NCI-H345 treated with DMSO at 0.1 percent for 48 hours (cell line): Measurements from ENCODE around the gene SHC2.
A peak's percentile ranks its signal among the peaks of the same experiment; 100 is the strongest.

Source experiments
- DNase-seq: peaks from one replicate; lab custom pipeline; 2025; ENCODE audit not compliant: unreplicated experiment; lab: John Stamatoyannopoulos, UW

Gene SHC2, protein sequence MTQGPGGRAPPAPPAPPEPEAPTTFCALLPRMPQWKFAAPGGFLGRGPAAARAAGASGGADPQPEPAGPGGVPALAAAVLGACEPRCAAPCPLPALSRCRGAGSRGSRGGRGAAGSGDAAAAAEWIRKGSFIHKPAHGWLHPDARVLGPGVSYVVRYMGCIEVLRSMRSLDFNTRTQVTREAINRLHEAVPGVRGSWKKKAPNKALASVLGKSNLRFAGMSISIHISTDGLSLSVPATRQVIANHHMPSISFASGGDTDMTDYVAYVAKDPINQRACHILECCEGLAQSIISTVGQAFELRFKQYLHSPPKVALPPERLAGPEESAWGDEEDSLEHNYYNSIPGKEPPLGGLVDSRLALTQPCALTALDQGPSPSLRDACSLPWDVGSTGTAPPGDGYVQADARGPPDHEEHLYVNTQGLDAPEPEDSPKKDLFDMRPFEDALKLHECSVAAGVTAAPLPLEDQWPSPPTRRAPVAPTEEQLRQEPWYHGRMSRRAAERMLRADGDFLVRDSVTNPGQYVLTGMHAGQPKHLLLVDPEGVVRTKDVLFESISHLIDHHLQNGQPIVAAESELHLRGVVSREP

DNA sequence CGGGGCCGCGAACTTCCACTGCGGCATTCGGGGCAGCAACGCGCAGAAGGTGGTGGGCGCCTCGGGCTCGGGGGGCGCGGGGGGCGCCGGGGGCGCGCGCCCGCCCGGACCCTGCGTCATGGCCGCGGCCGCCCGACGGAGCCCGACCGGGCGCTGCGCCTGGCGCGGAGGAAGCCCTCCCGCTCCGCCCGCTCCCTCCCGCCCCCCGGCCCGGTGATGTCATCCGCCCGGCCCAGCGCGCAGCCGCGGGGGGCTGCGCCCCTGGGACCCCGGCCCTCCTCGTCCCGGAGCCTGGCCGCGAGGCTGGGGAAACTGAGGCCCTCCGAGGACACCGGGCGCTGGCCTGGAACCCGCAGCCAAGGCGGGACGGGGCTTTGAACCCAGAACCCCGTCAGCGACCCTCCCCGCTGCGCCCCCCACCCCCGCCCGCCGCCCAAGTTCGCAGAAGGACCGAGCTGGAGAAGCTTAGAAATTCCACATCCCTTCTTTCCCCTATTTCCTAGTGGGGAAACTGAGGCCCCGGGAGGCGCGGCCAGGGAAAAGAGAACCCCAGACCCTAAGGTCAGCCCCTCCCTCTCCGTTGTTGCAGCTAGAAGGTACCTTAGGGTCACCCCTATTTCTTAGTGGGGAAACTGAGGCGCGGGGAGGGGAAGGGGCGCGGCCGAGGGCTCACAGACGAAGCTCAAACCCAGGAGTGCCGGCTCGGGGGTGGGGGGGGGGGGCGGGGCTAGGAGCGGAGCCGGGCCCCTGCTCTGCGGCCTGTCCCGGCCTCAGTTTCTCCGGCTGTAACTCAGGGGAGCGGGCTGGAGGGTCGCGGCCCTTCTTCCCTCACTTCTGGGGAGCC, at the start of gene SHC2:
SHC2 (minus strand) TSS at position 157 of the 844 bp plus-strand sequence; CDS start at position 120, 37 bp downstream.
- DNase-seq: no peak

DNA sequence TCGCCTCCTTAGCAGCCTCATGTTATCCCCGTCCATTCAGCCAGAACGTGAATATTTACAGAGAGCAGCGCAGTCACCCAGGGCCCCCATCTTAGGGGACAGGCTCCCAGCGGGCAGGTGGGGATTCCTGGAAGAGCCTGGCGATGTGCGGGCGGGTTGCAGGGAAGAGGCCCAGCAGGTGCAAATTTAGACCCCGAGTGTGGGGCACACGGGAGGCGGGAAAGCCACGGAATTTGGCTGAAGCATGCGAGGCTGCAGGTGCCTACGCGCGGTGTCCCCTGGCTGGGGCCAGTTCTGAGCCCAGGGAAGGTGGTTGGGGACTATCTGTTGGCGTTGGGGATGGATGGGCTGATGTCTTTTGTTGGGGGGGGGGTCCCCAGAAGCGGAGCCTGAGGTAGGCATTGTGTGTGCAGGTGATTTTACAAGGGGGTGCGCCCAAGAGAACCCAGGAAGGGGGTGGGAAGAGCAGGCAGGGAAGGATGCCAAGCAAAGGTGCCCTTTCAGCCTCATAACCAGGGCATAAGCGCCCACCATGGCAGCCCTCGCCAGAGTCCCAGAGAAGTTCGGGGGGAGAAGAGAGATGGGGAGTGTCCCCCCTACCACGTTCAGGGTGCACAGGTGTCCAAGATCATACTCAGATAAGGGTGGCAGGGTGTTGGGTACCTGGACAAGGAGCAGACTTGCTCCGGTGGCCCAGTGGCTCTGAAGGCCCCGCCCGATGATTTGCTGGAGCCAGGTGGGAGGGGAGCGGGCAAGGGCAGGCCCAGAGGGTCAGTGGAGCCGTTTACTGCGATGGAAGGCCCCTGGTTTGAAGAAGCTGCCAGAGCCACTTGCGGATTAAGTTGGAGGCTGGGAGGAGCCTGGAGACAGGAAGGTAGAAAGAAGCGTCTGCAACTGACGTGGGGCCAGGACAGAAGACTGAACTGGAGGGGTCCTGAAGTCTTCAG, 47.6 kb upstream of the SHC2 start:
- DNase-seq: no peak

DNA sequence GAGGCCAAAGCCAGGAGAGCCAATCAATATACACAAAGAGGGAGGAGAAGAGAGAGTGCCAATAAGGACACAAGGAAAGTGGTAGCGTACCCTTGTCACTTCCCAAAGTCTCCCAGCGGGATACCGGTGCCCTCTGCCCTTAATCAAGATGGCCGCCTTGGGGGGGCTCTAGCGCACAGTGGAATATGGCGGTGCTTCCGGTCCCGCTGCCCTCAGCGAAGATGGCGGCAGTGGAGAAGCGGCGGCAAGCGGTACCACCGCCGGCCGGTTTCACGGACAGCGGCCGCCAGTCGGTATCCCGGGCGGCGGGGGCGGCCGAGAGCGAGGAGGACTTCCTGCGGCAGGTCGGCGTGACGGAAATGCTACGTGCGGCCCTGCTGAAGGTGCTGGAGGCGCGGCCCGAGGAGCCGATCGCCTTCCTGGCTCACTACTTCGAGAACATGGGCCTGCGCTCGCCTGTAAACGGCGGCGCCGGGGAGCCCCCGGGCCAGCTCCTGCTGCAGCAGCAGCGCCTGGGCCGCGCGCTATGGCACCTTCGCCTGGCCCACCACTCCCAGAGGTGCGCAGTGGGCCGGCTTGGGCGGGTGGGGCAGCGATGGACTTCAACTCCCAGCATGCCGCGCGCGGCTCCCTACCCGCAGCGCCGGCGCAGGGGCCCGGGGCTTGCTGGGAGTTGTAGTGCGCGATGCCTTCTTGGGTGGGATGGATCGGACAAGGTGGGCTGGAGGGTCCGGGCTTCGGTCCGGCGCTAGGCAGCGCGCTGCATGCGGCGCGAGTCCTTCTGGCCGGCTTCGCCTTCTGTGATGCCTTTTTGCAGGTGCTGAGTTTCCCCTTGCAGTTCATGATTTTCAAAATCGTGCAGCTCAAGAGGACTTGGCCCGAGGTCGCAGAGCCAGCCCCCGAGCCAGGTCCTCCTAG, 46.7 kb upstream of the SHC2 start, which contains the start of gene TPGS1:
TPGS1 (plus strand) TSS at position 212 of the 918 bp plus-strand sequence; CDS start at position 222, 10 bp downstream.
- peak; percentile 99 for DNase-seq

DNA sequence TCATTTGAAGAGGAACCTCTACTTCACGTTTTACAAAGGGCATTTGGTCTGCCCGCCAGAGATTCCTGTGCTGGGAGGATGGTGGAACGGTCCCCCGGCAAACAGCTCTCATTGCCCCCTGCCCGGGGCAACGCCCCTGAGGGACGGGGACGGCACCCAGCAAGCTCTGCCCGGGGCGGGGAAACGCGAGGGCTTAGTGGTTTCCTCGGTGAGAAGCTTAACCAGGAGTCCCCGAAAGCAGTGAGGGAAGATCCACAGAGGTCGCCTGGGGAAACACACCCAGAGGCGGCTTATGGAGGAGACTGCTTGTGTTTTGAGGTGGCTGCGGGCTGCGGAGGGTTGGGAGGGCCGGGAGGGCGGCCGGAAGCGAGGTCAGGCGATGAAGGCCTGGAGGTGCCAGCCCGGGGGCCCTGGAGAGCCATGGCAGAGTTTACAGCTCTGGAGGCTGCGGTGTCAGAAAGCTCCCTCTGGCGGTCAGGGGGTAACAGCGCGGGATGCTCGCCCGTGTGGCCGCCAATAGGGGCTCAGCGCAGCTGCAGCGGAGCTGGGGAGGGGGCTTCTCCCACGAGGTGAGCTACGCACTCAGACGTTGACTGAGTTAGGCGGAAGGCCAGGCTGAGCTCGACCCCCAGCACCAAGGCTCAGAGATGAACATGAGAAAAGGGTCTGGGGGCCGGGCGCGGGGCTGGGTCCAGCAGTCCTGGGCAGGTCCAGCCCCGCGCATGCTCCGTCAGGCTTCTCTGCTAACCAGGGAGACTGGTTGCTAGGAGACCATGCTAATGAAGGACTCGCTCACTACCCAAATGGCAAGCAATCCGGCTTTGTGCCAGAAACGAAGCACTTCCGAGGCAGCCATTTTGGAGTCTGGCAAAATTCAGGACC, 45.8 kb upstream of the SHC2 start:
- DNase-seq: peak; percentile 93

DNA sequence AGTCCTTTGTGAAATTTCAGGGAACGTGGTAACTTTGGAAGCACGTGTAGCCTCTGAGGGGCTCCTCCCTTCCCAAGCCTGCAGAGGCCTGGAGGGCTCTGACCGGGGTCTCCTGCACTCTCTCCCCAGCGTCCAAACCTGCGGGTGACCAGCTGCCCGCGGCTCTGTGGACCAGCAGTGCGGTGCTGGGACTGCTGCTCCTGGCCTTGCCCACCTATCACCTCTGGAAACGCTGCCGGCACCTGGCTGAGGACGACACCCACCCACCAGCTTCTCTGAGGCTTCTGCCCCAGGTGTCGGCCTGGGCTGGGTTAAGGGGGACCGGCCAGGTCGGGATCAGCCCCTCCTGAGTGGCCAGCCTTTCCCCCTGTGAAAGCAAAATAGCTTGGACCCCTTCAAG, 43.8 kb upstream of the SHC2 start:
- DNase-seq: no peak

DNA sequence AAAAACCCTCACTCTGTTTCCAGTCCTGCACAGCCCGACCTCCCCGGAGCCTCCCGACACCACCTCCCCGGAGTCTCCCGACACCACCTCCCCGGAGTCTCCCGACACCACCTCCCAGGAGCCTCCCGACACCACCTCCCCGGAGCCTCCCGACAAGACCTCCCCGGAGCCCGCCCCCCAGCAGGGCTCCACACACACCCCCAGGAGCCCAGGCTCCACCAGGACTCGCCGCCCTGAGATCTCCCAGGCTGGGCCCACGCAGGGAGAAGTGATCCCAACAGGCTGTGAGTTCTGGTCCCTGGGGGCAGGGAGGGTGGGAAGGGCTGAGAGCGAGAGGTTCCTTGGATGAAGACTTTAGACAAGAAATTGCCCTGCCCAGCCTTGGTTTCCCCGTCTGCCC, 40.8 kb upstream of the SHC2 start:
- DNase-seq: no peak

DNA sequence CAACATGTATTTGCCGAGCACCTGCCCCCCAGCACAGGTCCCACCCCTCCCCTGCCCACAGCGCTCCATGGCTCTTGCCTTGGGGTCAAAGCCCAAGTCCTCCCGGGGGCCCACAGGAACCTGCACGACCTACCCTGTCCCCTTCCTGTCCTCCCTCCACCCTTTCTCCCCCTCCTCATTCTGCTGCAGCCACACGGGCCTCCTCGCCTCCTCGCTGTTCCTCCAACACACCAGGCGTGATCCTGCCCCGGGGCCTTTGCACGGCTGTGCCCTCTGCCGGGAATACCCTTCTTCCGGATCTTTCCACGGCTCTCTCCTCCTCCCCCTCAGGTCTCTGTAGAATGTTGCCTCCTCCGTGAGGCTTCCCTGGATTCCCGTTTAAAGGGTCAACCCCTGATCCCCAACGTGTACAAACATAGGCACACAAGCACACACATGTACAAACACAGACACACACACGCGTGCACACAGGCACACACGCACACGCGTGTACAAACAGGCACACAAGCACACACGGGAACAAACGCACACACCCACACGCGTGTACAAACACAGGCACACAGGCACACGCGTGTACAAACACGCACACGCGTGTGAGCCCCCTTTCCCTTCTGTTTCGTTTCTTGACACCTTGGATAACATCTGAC, 38.3 kb upstream of the SHC2 start:
- DNase-seq: no peak

DNA sequence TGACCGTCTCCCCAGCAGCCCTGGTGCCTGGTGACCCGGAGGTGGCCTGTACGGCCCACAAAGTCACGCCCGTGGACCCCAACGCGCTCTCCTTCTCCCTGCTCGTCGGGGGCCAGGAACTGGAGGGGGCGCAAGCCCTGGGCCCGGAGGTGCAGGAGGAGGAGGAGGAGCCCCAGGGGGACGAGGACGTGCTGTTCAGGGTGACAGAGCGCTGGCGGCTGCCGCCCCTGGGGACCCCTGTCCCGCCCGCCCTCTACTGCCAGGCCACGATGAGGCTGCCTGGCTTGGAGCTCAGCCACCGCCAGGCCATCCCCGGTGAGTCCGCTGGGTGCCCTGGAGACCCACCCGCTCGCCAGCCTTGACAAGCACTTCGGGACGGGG, 37.7 kb upstream of the SHC2 start:
- no peak for DNase-seq

DNA sequence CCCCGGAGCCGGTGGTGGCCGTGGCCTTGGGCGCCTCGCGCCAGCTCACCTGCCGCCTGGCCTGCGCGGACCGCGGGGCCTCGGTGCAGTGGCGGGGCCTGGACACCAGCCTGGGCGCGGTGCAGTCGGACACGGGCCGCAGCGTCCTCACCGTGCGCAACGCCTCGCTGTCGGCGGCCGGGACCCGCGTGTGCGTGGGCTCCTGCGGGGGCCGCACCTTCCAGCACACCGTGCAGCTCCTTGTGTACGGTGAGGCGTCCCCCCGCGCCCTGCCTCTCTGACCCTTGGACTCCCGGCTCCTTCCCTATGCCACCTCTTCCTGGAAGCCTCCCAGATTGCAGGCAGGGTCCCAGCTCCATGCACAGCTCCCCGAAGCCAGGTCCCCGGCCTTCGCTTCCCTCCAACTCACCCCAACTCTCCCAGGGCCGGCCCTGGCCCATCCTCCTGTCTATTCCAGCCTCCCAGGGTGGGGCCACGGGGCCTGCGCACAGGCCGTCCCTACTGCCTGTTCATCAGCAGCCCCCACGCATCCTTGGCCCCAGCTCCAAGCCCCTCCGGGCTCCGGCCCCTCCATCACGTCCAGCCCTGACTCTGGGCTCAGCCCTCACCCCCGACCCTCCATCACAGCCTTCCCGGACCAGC, 37.2 kb upstream of the SHC2 start:
- no peak for DNase-seq

DNA sequence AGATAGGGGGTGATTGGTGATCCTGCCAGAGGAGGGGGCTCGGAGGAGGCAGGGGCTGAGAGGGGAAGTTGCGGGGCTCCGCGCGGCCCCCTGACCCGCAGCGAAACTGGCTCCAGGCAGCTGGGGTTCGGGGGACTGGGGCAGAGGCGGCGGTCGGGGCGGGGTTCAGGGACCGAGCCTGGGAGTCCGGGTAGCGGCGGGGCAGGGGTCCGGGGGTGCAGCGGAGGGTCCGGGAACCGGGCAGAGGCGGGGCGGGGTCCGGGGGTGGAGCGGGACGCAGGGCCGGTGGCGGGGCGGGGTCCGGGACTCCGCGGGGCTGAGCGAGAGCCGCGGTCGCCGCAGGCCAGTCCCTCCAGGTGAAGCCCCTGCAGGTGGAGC, 36.6 kb upstream of the SHC2 start:
- DNase-seq: no peak

DNA sequence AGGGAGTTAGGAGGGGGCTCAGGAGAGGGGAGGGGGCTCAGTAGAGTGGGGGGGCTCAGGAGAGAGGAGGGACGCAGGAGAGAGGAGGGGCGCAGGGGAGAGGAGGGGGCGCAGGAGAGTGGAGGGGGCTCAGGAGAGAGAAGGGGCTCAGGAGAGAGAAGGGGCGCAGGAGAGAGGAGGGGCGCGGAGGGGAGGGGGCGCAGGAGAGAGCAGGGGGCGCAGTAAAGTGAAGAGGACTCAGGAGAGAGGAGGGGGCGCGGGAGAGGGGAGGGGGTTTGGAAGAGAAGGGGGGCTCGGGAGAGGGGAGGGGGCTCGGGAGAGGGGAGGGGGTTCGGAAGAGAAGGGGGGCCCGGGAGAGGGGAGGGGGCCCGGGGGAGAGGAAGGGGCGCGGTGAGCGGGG, 36.2 kb upstream of the SHC2 start:
- no peak for DNase-seq

DNA sequence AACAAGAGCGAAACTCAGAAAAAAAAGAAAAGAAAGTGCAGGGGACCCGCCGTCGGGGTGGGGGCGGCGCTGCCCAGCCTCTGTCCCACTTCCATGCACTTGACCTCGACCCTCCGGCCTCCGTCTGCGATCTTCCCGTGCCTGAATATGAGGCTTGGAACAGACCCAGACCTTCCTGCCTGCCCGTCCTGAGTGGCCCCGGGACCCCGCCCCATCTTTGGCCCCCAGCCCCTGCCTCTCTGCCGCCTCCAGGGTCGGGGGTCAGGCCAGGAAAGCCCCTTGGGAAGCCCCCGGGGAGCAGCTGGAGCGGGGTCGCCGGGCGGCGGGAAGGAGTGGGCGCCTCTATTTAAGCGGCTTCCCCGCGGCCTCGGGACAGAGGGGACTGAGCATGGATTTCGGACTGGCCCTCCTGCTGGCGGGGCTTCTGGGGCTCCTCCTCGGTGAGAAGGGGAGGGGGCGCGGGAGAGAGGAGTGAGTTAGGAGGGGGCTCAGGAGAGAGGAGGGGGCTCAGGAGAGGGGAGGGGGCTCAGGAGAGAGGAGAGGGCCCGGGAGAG, 35.4 kb upstream of the SHC2 start, which contains the start of gene MADCAM1:
MADCAM1 (plus strand) TSS at position 375 of the 554 bp plus-strand sequence; CDS start at position 389, 14 bp downstream.
- no peak for DNase-seq

DNA sequence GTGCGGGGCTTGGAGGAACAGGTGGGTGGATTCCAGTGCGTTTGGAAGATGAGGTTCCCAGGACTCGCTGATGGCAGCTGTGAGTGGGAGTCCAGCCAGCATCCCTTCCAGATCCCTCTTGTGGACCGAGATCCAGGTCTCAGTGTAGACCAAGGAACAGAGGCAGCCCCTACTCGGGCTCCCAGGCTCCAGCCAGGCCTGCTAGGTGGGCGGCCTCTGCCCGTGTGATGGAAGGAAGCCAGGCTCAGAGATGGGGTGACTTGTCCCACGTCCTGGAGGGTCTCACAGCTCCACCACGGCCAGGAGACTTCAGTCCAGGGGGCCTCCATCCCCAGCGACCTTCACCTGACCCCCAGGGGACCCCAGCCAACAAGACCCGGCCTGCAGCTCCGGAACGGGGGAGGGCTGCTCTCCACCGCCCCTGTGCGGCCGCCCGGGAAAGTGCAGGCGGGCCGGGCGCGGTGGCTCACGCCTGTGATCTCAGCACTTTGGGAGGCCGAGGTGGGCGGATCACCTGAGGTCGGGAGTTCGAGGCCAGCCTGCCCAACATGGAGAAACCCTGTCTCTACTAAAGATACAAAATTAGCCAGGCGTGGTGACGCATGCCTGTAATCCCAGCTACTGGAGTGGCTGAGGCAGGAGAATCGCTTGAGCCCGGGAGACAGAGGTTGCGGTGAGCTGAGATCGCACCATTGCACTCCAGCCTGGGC, 34.7 kb upstream of the SHC2 start:
- DNase-seq: no peak

DNA sequence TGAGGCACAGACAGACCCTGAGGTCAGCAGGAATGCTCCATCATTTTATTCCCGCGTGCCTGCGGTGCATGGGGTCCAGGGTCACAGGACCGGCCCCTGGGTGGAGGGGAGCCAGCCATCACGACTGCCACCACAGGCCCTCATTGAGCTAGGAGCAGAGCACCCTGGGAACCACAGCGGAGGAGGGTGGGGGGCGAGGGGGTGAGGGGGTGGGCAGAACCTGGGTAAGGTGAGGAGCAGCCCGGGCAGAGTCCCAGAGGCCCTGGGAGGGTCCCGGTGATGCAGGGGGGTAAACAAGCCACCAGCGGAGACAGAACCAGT, 34.2 kb upstream of the SHC2 start:
- DNase-seq: no peak

DNA sequence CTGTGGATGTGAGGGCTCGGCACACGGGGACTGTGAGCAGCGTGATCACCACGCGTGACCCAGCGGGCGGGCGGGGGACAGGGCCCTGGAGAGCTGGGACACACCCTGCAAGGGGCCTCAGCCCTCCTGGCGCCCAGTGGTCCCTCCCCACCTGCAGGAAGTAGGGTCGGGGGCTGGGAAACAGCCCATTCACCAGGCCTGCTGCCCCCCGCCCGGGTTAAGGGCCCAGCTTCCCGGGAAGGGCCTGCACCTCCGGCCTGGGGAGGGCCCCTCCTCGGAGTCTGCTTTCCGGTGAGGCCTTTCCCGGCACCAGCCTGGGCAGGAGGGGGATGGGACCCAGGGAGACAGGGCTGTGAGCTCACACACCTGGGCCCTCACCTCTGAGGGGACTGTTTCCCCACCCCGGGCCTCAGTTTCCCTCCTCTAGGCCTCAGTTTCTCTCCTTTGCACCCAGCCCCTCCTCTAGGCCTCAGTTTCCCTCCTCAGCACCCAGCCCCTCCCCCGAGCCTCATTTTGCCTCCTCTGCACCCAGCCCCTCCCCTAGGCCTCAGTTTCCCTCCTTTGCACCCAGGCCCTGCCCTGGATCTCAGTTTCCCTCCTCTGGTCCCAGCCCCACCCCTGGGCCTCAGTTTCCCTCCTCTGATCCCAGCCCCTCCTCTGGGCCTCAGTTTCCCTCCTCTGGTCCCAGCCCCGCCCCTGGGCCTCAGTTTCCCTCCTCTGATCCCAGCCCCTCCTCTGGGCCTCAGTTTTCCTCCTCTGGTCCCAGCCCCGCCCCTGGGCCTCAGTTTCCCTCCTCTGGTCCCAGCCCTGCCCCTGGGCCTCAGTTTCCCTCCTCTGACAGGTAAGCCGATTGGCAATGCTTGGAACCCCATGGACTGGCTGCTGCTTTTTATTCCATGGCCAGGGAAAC, 33.6 kb upstream of the SHC2 start:
- DNase-seq: no peak
